ENCODE data around the gene ATP5F1E.

ATP5F1E gene

DNA sequence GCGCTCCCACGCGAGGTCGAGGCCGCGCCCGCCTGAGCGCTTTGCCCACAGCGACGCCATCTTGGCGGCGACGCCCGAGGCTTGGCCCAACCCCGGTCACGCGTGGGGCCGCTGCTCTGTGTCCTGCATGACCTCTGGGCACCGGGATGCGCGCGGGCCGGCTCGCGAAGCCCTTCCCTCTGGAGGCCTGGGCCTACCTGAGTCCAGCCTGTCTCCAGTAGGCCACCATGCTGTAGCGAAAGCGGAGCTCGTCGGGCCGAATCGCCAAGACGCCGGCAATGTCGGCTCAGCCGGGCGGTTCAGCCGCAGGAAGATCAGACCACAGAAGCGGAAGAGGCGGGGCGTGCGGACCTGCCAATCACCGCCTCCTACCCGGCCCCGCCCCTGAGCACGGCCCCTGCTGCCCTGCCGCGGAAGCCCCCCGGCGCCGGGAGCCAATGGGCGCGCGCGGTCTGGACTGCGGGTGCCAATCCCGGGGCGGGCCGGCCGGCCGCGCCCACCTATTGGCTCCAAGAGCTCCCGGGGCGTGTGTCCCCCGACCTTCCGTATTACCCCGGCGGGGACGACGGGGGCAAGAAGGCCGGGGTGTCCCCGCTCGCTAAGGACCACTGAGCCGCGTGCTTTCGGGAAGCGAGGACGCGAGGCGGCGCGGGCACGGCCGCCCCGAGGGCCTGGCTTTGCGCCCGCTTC is at the start of gene ATP5F1E:
TSS of gene ATP5F1E (minus strand) at position 313 of the 690 bp plus-strand sequence. CDS start at position 229, 84 bp downstream.
- peak; percentile 98 for DNase-seq

DNA sequence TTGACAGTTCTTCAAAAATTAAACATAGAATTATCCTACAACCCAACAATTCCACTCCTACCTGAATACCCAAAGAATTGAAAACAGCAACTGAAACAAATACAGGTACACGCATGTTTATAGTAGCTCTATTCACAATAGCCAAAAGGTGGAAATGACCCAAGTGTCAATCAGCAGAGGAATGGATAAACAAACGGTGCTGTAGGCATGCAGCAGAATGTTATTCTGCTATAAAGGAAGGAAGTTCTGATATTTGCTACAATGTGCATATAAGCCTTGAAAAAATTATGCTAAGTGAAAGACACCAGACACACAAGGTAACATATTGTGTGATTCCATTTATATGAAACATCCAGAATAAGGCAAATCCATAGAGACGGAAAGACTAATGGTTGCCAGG is 48.9 kb upstream of the ATP5F1E start:
- no peak for DNase-seq

DNA sequence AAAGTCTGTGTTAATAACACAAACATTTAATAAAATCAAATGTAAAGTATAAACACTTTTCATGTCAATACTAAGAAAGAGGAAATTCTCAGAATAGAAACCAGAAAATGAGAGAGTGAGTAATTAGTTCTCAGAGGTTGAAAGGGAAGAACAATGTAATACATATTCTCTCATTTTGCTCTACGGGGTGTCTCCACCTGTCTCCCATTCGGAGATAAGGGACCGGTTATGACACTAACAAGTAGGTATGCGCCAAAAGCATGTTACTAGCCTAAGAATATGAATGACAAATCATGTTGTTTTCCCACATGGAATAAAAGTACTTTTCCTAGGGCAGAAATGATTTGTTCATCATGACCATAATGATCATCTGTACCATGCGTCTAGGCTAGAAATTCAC is 46.1 kb upstream of the ATP5F1E start:
- DNase-seq, result no peak

DNA sequence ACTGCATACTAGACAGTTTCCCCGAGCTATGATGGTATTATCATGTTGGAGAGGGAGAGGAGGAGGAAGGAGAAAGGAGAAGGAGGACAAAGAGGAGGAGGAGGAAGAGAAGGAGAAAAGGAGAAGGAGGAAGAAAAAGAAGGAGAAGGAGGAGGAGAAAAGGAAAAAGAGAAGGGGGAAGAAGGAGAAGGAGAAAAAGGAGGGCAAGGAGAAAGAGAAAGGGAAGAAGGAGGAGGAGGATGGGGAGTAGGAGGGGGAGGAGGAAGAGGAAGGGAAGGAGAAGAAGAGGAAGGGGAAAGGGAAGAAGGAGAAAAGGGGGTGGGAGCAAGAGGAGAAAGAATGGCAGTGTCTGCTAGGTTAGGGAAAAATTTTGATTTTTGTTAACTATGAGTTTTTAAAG is 45.6 kb upstream of the ATP5F1E start:
- DNase-seq, result no peak

DNA sequence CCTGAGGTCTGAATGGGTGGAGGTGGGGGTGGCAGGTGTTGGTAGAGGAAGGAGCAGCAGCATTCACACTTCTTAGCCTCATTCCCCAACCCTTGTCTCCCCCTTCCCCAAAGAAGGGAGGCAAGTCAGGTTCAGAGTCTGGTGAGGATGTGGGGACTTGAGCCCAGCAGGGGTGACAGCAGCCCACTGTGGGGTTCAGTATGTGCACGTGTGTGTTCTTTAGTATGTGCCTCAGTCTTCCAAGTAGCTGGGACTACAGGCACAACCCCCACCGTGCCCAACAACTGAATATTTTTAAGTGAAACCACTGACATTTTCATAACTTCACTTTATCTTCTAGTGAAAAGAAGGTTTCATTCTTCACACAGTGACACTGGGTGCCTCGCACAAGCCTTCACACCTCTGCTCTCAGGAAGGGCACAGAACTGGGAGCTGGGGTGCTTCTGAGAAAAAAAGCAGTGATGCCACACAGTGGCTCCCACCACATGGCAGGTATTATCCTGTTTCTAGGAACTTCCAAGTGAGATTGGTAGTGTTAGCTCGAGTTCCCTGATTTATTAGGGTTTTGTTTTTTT is 43.9 kb upstream of the ATP5F1E start:
- DNase-seq, result no peak

DNA sequence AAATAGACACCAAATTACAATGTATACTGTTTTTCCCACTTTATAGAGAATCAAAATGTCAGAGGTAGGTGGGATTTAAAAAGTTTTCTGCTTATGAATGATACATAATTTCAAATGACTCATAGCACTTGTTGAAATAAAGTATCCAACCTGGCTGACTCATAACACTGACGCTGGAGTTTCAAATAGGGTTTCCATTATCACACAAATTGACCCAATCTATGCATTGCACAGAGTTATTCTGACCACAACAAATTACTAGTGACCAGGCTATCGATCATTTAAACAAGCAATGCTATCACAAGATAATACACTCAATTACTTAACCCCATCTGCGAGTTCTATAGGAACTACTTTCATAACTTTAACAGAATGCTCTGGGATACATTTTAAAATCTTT is 42.3 kb upstream of the ATP5F1E start:
- no peak for DNase-seq

DNA sequence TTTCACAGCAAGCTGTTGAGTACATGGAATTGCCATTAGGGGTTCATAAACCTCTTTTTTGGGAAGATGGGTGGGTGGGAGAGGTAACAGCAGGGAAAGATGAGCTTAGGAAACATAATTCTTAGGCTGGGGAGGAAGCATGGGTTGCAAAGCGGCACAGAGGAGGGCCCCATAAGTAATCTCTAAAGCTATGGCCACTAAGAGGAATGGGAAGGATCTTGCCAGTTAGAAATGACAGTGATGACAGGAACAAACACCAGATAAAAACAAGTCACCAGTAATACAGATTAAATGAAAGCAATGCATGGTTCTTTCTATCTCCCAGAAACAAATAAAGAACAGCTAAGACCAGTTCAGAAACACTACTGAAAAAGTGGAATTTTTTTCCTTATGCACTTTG is 41.4 kb upstream of the ATP5F1E start:
- no peak for DNase-seq

DNA sequence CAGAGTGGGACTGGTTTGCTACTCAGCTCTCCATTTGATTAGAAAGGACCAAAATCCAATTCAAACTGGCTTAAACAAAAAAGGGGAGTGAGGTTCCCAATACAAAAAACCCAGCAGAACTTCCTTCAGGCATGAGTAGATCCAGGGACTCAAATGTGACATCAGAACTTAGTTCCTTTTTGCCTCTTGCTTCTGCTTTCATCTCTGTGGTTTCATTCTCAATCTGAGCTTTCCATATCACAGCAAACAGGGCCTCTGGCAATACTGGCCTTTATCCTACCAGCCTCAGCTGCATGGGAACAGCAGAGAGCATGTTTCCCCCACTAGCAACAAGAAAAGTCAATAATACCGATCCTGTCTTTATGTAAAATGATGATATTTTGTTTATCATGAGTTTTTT is 39.1 kb upstream of the ATP5F1E start:
- DNase-seq, result no peak

DNA sequence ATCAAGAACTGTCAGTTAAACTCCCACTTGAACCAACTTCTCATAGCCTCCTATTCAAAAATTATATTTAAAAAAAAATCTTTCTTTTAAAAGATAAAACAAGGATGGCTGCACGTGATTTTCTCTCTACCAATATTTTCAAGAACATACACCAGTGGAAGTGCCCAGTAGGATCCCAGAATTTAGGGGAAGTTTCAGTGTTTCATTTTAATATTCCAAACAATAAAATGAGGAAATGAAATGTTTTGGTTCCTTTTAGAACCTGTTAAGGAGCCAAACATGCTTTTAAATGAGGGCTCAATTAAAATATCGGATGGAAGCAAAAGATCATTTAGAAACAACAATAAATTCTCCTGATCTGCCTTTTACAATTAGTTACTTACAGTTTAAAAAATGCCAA is 36.9 kb upstream of the ATP5F1E start:
- no peak for DNase-seq

DNA sequence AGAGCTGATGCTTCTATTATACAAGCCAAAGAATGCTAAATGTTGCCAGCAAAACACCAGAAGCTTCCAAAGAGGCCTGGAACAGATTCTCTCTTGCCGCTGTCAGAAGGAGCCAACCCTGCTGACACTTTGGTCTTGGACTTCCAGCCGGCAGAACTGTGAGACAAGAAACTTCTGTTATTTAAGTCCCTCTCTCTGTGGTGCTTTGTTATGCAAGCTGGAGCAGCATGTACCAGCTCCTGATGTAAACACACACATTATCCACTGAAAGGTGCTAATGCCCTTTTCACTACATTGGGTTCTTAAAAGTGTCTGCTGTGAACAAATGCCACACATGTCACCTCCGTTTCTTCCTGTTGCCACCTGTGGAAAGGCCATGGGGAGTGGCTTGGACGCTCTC is 36.4 kb upstream of the ATP5F1E start:
- DNase-seq, result no peak

DNA sequence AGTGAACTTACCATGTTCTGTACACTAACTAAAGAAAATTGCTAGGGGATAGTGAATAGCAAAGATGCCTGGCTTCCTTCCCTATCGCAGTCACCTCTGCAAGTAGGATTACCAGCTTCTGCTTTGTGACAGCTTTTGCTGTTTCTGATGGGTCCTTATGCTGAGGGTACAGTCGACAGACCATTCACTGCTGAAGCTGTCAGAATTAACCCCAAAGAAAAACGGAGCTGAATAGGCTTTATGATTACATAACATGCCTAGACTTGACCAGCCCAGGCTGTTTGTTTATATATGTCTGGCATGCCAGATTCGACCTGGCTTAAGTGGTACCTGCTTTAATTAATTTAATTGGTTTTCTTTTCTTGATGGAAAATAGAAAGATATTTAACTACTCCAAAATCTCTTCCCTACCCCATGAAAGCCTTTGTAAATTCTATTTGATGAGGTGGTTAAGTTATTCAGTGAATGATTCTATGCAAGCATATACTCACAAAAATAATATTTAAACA is 32.1 kb upstream of the ATP5F1E start:
- DNase-seq, result no peak

DNA sequence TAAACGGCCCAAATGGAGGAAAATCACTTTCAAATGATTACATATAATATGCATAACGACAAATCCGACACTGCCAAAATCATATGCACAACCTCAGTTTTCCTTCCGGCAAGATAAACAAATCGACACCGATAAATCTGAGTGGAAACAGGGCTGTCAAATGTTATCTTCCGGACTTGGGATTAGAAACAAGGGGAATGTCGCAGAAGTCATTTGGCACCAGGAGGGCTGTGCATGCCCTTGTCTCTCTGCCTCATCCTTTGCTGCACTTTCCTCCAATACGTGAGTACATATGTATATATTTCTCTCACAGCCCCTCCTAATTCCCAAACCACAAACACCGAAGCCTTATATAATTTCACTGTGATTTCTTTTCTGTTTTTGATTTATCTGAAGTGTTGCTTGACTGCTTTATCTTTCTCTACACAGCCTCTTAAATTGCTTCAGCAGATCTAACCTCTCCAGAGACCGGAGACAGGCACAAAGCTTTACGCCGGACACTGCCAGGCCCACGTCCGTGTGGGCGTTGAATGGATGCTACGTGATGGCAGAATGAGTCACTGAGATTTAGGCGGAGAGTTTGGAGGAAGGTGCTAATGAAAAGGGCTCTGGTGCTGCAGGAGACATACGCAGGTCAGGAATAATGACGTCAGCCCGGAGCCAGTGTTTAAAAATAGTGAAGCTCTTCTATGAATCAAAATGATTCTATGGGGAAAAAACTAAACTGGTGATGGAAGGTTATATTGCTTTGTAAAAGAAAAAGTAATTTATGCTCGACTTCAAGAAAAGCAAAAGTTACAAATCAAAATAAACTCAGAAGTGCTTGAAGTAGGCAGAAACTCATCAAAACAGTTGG is 31.5 kb upstream of the ATP5F1E start:
- no peak for DNase-seq

DNA sequence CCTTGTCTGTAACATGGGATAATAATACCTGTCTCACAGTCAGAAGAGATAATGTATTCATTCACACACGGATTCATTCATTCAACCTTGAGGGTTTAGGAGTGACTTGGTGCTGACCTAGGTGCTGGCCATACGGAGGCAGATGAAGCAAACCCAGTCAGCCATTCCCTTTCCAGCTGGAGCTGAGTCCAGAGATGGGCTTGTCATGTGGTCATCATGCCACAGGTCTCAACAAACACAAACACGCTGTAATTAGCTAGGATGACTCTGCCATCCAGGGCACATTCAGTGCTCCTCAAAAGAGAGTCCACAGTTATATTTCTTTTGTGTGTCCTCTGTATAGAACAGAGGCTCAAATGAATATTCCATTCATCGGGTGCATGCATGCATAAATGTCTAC is 29.9 kb upstream of the ATP5F1E start:
- no peak for DNase-seq

DNA sequence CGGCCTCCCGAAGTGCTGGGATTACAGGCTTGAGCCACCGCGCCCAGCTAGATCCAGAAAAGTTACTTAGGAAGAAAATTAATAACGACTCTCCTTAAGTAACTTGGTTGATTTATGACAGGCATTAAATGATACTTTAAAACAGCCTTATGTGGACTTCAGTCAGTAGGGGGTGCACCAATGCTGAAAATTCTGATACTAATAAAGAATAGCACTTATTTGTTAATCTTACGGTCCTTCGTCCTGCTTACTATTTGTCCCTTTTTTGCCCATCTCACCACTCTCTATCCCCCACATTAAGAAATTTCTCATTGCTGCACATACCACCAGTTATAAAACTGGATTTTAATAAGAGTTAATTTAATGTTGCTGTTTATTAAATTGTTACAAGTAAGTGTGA is 23.2 kb upstream of the ATP5F1E start:
- no peak for DNase-seq

DNA sequence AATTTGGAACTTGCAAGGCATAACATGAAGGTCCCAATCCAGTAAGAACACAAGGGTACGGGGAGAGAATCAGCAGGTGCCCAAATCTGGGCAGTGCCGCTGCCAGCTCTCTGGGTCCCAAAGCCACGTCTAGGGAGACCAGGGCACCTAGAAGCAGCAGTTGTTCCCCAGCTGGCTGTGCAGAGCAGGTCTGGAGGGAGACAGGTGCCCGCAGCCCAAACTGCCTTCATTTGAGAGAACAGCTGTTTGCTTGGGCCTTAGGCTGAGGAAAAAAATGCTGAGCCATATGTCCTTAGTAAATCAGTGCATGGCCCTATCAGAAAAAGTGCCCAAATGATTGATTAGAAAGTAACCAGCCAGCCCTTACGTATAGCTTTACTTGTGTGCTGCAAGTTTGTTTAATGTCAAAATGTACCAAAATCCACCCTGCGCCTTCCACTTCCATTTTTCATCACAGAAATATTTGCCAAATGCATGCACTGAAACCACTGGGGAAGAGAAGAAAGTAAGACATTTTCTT is 19.6 kb upstream of the ATP5F1E start:
- no peak for DNase-seq

DNA sequence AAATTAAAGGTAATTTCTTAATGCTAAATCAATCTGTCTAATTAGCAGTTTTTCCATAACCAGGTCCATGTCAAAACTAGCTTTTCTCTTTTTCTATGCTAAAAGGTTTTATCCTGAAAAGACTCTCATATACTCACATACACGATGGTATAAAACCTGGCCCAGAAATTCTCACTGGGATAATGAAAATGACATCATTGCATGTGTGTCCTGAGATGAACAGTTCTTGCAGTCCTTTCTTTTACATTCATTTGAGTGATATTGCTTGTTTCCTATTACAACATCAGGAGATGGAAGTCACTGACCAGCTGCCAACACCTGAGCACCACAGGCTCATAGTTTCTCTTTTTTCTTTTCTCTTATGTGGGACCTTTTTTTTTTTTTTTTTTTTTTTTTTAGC is 18.3 kb upstream of the ATP5F1E start:
- DNase-seq, result no peak

DNA sequence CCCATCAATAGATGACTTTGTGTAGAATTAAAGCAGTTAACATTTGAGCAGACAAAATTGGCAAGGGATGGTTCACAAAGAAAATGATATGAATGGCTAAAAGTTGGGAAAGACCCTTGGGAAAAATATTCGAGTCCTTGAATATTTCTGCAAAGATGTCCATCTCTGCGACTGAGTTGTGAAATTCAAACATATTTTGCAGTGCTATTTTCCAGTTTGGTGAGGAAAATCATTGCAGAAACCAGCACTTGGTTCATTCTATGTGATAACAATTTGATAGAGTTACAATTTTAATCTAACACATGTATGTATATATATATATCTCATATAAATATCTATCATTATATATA is 16.5 kb upstream of the ATP5F1E start:
- DNase-seq, result no peak

DNA sequence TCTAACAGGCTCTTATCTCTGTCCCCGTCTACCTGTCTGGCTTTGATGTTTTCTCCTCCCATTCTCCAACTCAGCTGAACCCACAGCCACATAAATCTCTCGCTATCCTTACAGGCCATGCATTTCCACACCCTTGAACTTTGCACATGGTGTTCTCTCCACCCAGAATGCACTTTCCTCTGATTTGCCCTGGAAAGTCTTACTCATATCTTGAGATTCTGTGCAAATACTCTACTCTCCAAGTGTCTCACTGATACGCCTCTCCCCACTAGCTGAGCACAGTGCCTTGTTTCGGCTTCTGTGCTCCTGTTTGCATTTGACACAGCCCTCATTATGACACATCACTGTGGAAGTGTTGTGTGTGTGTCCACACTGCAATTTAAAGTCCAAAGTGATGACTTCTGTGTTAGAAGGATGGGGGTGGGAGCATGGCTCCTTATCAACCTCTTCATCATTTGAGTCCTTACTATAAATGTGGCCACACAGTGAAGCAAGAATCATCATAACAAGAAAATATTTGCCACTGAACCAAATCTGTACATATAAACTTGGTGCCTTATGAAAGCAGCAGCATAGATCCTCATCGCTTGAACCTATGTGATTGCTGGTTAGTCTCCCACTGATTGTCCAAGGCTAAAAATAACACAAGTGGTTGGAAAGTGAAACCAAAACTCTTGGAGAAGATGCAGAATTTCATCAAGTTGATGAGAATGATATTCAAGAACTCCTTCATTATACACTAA is 16.0 kb upstream of the ATP5F1E start:
- no peak for DNase-seq

DNA sequence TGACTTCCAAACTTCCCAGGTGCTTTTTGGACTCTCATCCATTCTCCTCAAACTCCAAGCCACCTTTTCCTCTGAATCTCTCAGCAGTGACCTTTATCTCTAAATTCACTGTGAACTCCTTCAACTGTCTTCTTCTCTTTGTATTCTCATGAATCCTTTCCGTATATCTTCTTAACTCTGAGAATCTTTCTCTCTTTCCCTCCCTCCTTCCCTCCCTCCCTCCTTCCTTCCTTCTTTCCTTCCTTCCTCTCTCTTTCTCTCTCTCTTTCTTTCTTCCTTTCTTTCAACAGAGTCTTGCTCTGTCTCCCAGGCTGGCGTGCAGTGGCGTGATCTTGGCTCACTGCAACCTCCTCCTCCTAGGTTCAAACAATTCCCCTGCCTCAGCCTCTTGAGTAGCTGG is 14.7 kb upstream of the ATP5F1E start:
- no peak for DNase-seq

DNA sequence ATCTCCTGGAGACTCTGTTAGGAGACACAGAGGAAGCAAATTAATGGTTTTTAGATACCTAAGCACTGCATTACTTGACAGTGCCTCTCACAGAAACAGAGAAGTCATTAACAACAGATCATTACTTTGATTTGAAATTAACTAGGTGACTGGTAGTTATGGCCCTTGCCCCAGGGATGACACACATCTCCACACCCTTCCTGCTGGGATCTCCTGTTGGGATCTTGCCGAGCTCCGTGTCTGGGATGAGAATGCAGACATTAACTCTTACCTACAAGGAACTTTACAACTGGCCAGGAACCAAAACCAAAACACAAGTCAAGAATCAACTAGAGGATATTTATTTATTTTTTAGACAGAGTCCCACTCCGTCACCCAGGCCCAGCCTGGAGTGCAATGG is 12.7 kb upstream of the ATP5F1E start:
- DNase-seq, result no peak

DNA sequence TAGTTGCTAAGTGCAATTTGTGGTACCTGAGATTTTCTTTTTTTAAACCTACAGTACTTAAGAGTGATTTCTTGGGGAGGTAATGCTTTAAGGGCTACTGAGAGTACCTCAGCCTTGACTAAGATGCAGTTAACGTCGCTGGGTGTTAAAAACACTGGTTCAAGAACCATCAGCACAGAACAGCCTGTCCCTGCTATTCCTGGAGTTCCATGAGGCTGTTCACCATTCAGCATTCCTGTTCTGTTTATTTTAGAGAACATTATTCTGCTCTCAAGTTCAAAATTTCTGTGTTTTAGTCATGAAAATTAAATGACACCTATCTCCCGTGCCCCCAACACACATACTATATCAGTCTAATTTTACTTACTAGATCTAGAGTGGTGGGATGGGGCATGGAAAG is 12.2 kb upstream of the ATP5F1E start:
- no peak for DNase-seq

DNA sequence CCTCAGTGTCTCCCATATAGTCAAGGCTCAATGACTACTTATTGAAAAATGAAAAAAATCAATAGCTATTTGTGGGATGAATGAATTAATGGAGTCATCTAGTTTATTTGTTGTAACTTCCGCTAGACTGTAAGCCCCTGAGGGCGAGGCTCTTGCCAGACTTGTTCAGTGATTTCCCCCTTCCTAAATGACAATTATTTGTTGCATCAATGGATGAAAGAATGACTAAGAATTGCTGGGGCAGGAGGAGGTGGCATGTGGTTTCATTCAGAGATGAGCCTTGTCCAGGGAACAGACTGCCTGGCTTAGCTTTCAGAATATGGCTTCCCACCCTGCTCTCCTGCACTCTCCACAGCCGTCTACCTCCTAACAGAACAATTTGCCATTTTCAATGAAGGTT is 11.6 kb upstream of the ATP5F1E start:
- DNase-seq, result no peak

Measured in CD4-positive, alpha-beta T cell treated with Interleukin-15 for 1 hour (primary cell).